HG03175 (cell line): Measurements from ENCODE around the gene AMN.
A peak's percentile ranks its signal among the peaks of the same experiment; 100 is the strongest.

ENCODE experiments used
- ATAC-seq: cut with Tn5 transposase; IDR thresholded peaks from one replicate; pipeline ENCODE4 v1.9.1; 2021; ENCODE audit warnings: mild to moderate bottlenecking, moderate library complexity; ENCODE audit not compliant: unreplicated experiment

The AMN gene

DNA sequence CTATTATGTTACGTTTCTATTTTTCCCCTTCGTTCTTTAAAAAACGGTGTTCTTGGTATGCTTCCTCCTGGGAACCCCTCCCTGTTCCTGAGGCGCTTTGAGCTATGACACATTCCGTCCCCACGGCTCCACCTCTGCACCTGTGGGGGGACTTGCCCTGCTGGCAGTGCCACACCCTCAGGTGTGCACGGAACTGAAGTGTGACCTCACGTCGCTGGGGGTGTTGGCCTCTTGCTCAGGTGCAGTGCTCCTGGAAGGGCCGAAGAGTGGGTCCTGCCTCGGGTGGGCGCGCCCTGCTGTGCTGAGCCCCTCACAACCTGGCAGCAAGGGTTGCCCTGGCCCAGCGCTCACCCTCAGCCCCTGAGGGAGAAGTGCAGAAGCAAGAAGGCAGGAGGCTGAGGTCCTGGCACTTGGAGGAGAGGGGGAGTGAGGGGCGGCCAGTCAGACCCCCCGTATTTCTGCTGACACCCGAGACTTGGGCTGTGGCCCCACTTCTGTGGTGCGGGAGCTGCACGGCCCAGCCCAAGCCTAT lies 4.9 kb downstream of the AMN start:
- no peak for ATAC-seq

DNA sequence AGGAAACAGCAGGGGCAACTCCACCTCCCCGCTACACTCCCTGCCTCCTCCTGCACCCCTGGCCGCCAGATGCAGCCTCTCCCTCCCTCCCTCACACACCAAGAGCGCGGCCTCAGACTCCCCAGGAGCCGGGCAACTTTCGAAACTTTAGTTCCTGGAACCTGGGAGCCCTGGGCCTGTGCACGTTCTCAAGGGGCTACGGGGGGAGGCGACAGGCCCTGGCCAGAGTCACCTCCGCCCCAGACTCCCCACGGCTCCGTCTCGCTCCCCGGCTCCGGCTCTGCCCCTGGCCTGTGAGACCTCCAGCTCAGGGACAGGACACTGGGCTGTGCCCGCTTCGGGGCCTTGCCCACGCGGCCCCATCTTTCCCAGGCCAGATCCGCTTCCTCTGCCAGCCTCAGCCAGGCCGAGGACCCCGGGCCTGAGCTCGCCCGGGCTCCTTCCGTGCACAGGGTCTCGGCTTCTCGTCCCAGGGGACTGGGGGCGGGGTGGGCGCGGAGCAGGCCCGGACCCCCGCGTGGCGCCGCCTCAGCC lies 5.5 kb downstream of the AMN start:
- ATAC-seq = peak; percentile 10

GRCh38 chr14:102928412-102929240 lies 6.2 kb downstream of the AMN start:
- peak; percentile 53 for ATAC-seq

DNA sequence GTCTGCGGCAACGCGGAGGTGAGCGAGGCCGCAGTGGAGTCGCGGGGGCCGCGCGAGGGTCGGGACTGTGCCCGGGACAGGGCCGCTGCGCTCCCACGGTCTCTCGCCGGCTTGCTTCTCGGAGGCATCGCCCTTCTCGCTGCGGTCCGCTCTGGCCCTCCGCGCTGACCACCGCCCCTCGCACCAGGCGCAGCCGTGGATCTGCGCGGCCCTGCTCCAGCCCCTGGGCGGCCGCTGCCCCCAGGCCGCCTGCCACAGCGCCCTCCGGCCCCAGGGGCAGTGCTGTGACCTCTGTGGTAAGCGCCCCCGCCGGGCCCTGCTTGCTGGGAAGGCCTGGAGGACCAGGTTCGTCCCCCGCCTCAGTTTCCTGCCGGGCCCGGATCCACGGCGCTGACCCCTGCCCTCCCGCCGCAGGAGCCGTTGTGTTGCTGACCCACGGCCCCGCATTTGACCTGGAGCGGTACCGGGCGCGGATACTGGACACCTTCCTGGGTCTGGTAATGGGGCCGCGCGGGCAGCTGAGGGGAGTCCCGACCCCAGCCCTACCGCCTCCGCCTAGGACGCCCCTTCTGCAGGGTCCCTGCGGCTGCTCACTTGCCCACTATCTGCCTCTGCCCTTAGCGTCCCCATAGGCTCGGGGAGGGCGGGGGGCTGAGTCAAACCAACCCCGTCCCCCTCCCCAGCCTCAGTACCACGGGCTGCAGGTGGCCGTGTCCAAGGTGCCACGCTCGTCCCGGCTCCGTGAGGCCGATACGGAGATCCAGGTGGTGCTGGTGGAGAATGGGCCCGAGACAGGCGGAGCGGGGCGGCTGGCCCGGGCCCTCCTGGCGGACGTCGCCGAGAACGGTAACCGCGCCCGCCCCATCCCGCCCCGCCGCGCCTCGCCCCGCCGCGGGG lies 7.0 kb downstream of the AMN start:
- no peak for ATAC-seq

- ATAC-seq = no peak
Measured at GRCh38 chr14:102930138-102930752, 7.8 kb downstream of the AMN start.

- ATAC-seq = no peak
Measured at GRCh38 chr14:102930753-102931579, 8.5 kb downstream of the AMN start.

- ATAC-seq = no peak
Measured at GRCh38 chr14:102931580-102932285, 9.3 kb downstream of the AMN start.

DNA sequence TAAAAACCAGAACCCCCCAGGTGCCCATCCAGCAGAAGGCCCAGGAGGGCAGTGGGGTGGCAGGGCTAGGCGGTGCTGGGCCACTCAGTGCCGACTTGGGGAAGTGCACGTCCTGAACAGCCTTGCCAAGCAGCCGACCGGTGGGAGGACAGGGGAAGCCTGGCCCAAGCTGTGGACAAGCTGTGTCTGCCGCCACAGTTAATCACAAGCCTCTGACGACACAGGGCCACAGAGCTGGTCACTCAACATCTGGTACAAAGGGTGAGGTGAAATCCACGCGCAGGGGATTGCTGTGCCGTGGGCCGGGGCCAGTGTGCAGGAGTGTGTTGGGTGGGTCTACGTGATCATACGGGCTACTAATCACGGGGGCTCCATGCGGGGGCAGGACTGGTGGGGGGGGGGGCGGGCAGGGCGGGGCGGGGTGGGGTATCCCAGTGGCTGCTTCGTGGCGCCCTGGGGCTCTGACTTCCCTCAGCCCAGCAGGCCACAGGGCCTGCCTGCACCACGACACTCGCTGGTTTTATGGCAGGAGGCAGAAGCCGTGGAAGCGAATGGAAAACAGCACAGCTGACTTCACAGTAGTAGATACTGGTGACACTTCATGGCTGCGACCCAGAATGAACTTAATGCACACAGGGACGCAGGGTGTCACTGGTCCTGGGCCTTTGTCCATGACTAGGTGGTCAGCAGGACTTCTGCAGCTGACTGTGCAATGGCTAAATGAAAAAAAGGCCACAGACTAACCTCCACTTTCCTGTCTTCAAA lies 10.2 kb downstream of the AMN start:
- ATAC-seq = no peak

- ATAC-seq = no peak
Measured at GRCh38 chr14:102933618-102934231, 11.3 kb downstream of the AMN start.

- no peak for ATAC-seq
Measured at GRCh38 chr14:102935756-102936155, 13.3 kb downstream of the AMN start.

GRCh38 chr14:102937331-102938175 lies 15.1 kb downstream of the AMN start:
- no peak for ATAC-seq

DNA sequence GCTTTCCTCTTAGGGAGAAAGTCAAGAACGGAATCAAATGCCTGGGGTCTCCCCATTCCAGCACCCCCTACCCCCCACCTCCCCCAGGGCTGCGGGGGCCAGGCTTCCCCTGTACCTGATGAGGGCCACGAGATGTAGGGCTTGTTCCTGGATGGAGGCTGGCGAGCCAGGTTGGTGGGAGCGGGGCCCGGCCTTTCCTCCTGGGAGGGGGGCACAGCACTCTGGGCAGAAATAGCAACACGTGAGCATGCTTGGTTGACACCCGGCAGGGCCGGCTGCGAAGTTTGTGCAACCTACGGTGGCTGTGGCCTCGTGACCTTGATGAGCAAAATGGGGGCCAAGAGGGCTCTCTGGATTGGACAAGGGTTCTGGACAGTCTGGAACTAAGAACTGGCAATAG lies 15.7 kb downstream of the AMN start:
- no peak for ATAC-seq

DNA sequence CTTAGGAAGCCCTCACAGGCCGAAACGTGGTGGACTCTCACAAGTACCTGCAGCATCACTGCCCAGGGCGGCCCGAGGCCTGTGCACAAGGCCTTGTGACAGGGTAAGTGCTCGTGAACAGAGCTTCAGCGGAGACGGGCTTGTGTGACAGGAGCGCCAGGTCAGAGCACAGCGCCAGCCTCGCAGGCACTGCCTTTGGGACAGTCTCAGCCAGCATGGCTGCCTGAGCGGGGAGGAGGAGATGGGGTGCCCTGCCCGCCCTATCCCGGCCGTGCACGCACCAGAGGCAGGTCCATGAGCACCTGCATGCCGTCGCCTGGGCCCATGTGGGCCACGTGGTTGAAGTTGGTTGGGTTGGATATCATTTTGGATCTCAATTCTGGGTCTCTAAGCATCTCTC lies 16.9 kb downstream of the AMN start:
- ATAC-seq = no peak

GRCh38 chr14:102939820-102940561 lies 17.5 kb downstream of the AMN start:
- ATAC-seq = no peak

DNA sequence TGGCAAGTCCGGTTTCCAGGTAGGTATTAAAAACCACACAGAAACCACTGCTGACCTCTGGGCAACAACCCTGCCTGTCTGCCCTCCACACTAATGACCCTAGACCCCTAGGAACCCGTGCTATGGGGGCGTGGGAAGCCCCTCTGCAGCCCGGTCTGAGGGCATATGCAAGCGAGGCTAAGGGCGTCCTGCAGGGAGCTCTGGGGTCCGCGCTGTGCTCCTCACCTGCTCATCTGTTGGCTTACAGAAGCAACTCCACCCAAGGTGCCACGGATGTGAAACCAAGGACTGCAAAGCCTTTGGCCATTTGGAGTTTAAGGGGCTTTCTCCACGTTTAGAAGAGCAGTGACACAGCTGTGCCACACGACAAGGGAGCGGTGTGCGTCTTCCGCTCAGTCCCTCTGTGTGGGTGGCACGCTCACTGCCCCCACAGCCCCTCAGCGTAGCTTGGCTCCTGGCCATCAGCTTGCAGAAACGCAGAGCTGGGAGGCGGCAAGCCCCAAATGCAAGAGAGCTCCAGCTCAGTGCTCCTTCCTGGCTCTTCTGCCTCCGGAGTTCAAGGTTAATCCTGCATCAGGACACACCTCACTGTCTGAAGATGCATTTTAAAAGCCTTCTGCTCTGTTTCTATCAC lies 18.4 kb downstream of the AMN start:
- no peak for ATAC-seq

DNA sequence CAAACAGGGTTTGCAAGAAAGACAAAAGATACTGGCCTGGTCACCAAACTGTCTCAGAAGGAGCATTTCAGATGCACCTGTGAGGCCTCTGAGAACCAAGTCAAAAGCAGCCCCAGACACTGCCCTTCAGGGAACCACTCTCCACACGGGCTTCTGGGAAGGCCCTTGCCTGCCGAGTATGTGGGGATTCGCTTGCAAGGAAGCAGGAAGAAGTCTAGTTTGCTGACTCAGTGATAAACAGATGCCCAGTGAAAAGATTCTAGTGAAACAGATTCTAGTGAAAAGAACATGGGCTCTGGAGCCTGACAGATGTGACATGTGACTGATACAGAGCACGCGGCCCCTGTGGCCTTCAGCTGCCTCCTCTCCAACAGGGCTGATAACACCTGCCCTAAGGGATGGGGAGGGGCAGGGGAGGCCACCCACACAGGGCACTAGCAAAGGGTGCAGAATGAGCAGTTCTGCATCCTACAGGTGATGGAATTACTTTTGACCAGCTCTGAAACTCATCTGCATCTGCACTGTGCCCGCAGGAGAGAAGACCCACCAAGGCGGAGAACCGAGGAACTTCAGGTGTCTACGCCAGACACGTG lies 19.1 kb downstream of the AMN start:
- ATAC-seq = no peak
